Left colon (tissue), 2 donors: ENCODE data around the gene EIF4G1. TPM values are rescaled to one million over a fixed set of nuclear protein-coding genes. Genes with fewer than 3 reads are reported as not detected.
A peak's percentile ranks its signal among the peaks of the same experiment; 100 is the strongest.

ENCODE experiments used
- ATAC-seq: fragments of 200-7000 bp; cut with Tn5 transposase; one replicate; pipeline ENCODE4 v1.9.1; 2020; ENCODE audit warnings: mild to moderate bottlenecking, moderate library complexity
- DNase-seq, 2 donors: peaks; one replicate each; pipeline ENCODE4 v3.0.0-alpha.2; 2020
- intact Hi-C, 2 donors: fragments of 100-400 bp; cut with DNase I in 1 of 2; cut with micrococcal nuclease in 1 of 2; formaldehyde crosslinking; loops; one replicate each; pipeline versions ENCODE4 v1.11.2 to v1.14.0; 2022; cut with DNase I, micrococcal nuclease
- total RNA-seq, 2 donors: library from RNA; stranded (reverse); fragmentation: NEBNext Ultra II Directional; extraction: Animal tissue kit (Norgen Biotek cat#: 25700); gene quantifications; one replicate each; pipeline ENCODE4 v1.2.1, GENCODE V29; 2021
- donor health status: DM: no; HTN: no; CAD: no.
- donor health status: DM: yes; HTN: yes; CAD: no.

The EIF4G1 gene
- total RNA-seq, 2 donors from 2014 or later: 245 to 322 TPM

- intact Hi-C loops: no loop called here
- DNase-seq (no peak), ATAC-seq (no peak)
Measured at GRCh38 chr3:184300378-184300720, 14.1 kb upstream of the EIF4G1 start.

DNA sequence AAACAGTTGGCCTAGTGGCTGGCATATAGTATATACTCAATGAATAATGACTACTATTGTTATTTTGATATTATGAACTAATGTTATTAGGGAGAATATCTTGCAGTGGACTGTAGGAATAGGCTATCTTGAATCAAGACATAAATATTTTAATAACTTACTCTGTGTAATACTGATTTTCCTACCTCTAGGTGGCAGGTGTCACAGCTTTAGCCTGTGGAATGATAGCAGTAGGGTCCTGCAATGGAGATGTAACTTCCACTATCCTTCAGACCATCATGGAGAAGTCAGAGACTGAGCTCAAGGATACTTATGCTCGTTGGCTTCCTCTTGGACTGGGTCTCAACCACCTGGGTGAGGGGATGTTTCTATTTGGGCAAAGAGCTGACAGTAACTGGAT, 8.8 kb upstream of the EIF4G1 start:
- DNase-seq (no peak), ATAC-seq (peak; percentile 56)
- intact Hi-C loops: no loop called here

GRCh38 chr3:184306341-184306972, 7.9 kb upstream of the EIF4G1 start:
- intact Hi-C loops: no loop called here
- no peak for DNase-seq
- ATAC-seq: peak; percentile 93

- DNase-seq (no peak), ATAC-seq (no peak)
- intact Hi-C loops: no loop called here
Measured at GRCh38 chr3:184307915-184308314, 6.5 kb upstream of the EIF4G1 start.

DNA sequence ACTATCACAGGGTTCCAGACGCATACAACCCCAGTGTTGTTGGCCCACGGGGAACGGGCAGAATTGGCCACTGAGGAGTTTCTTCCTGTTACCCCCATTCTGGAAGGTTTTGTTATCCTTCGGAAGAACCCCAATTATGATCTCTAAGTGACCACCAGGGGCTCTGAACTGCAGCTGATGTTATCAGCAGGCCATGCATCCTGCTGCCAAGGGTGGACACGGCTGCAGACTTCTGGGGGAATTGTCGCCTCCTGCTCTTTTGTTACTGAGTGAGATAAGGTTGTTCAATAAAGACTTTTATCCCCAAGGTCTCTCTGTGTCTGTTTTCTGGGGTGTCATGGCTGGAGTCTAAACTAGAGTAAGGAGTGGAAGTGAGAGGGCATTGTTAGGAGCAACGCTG, 5.7 kb upstream of the EIF4G1 start:
- intact Hi-C loops: no loop called here
- DNase-seq (no peak), ATAC-seq (no peak)

GRCh38 chr3:184311633-184312032, 2.8 kb upstream of the EIF4G1 start:
- no peak for ATAC-seq
- no peak for DNase-seq
- intact Hi-C loops: no loop called here

DNA sequence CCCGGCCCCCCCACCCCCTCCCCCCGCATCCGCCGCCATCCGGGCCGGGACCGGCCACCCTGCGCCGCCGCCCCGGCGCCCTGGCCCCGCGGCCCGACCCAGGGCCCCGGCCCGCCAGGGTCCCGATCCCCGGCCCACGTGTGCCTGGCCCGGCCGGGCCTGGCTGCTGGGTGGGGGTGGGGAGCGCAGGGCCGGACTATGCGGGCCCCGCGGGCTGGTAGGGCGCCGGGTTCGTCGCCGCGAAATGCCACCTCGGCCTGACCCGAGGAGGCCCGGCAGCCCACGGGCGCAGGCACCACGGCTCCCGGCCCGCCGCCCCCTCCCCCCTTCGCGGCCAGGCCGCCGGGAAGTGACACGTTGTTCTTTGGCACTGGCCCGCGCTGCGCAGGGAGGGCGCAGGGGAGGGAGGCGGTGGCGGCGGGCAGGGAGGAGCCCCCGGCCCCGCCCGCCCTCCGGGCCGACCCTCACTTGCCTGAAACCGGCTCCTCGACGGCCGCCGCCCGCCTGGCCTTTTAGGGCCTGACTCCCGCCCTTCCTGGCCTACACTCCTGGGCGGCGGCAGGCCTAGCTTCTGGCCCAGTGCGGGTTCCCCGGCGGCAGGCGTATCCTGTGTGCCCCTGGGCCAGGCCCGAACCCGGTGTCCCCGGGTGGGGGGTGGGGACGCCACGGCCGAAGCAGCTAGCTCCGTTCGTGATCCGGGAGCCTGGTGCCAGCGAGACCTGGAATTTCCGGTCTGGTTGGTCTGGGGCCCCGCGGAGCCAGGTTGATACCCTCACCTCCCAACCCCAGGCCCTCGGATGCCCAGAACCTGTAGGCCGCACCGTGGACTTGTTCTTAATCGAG, 515 bp downstream of the EIF4G1 start:
- intact Hi-C loops: no loop called here
- peak; percentile 68 for ATAC-seq
- DNase-seq: peak; percentile 85 to 86

- DNase-seq (no peak), ATAC-seq (peak; percentile 5)
- intact Hi-C loops: no loop called here
Measured at GRCh38 chr3:184315543-184315867, 1.1 kb downstream of the EIF4G1 start.

DNA sequence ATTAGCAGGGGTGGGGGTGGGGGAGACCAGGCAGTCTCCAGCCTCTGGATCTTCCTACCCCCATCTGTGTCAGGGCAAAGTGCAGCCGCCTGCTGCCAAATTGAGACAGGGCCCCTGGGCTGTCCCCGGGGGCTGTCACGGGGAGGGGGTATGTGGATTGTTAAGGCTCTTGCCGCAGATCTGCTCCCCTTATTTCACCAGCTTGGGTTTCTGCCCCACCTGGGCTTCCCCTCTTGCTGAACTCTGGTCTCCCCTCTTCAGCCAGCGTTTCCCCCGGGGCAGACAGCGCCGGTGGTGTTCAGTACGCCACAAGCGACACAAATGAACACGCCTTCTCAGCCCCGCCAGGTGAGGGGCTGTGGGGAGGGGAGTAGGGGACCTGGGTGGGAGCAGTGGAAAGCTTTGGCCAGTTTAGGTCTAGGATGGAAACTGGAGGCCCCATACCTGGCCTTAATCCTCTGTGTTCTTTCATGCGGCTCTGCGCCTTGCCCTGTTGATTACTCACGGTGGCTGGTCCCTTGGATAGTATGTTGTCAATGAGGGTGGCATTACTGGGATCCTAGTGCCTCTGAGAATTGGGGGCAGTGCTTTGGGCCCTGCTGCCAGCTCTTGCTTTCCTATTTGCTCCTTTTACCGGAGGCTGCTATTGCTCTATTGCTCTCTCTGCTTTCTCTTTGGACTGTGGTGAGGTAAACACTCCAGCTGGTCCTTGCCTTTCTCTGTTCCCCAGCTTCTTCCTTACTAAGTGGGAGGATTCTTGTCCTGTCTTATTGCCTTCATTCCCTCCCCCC, 1.7 kb downstream of the EIF4G1 start:
- ATAC-seq (no peak), DNase-seq (peak; percentile 31 to 36)
- intact Hi-C loops: no loop called here

DNA sequence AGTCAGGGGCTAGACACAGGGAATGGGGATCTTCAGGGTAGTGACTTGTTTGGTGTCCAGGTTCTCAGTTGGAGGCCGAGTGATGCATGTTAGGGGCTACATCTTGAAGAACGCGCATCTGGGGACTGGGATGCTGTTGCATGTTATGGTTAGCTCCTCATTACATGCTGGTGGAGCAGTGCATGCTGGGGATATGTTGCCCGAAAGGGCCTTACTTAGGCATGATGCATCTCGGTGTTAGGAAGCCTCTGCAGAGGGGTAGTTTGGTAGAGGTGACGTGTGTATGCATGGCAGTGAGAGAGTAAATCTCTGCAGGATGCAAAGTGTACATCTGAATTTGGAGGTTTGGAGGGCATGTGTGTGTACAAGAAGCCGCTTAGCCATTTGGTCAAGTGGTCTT, 2.4 kb downstream of the EIF4G1 start:
- intact Hi-C loops: no loop called here
- no peak for DNase-seq
- ATAC-seq: no peak

DNA sequence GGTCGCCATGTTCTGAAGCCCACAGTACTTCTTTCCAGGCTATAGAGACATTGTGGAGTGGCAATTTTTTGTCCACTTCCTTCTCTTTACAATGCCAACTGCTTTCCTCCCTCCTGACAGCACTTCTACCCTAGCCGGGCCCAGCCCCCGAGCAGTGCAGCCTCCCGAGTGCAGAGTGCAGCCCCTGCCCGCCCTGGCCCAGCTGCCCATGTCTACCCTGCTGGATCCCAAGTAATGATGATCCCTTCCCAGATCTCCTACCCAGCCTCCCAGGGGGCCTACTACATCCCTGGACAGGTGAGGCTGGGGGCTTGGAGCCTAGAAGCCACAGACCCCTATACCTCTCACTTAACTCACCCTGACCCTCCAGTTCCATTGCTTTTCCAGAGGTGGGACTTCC, 2.8 kb downstream of the EIF4G1 start:
- DNase-seq (no peak), ATAC-seq (no peak)
- intact Hi-C loops: no loop called here

GRCh38 chr3:184320104-184320445, 5.7 kb downstream of the EIF4G1 start:
- DNase-seq (peak; percentile 94 to 97), ATAC-seq (peak; percentile 84)
- intact Hi-C loops: no loop called here

DNA sequence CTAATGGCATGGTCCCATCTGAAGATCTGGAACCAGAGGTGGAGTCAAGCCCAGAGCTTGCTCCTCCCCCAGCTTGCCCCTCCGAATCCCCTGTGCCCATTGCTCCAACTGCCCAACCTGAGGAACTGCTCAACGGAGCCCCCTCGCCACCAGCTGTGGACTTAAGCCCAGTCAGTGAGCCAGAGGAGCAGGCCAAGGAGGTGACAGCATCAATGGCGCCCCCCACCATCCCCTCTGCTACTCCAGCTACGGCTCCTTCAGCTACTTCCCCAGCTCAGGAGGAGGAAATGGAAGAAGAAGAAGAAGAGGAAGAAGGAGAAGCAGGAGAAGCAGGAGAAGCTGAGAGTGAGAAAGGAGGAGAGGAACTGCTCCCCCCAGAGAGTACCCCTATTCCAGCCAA, 7.3 kb downstream of the EIF4G1 start:
- no peak for DNase-seq
- ATAC-seq: no peak
- intact Hi-C loops: no loop called here

DNA sequence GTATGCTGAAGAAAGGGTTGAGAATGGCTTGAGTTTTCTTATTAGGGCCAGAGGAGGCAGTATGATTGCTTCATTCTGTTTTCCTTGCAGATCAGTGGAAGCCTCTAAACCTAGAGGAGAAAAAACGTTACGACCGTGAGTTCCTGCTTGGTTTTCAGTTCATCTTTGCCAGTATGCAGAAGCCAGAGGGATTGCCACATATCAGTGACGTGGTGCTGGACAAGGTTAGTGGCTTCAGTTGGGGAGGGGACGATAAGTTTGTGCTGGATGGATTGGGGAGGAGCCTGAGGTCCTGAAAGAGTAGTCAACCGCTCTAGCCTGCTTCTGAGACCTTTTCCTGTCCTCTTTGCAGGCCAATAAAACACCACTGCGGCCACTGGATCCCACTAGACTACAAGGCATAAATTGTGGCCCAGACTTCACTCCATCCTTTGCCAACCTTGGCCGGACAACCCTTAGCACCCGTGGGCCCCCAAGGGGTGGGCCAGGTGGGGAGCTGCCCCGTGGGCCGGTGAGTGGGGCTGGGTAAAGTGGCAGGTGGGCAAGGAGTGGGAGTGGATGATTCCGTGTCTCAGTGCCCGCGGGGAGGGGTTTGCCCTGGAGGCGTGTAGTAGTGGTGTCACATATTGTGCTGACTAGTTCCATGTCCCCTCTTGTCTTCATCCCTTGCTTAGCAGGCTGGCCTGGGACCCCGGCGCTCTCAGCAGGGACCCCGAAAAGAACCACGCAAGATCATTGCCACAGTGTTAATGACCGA, 8.5 kb downstream of the EIF4G1 start:
- no peak for ATAC-seq
- DNase-seq: no peak
- intact Hi-C loops: no loop called here

GRCh38 chr3:184323696-184324095, 9.3 kb downstream of the EIF4G1 start:
- ATAC-seq (no peak), DNase-seq (no peak)
- intact Hi-C loops: no loop called here

GRCh38 chr3:184325269-184325668, 10.9 kb downstream of the EIF4G1 start:
- no peak for ATAC-seq
- intact Hi-C loops: no loop called here
- DNase-seq: no peak

DNA sequence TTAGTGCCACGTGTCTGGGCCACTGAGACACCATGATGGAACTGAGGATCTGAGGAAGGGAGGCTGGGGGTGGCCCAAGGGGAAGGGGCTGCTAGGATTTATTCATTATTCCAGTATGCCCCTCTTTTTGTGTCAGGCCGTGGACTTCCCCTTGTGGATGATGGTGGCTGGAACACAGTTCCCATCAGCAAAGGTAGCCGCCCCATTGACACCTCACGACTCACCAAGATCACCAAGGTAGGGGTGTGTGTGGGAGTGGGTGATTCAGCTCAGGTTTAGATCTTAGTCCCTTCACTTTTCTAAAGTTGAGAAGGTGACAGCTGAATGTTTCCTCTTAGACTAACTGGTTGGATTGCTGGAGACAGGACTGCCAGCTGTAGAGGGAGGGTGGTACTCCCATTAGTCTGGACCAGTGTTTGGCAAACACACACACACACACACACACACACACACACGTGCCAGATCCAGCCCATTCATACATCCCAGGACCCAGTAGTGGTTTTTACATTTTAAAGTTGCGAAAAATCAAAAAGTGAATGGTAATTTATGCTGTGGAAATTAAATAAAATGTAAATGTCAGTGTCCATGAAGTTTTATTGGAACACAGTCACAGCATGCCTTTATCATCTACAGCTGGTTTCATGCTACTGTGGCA, 11.4 kb downstream of the EIF4G1 start:
- DNase-seq (no peak), ATAC-seq (no peak)
- intact Hi-C loops: no loop called here

GRCh38 chr3:184327171-184327570, 12.8 kb downstream of the EIF4G1 start:
- DNase-seq (no peak), ATAC-seq (no peak)
- intact Hi-C loops: no loop called here

DNA sequence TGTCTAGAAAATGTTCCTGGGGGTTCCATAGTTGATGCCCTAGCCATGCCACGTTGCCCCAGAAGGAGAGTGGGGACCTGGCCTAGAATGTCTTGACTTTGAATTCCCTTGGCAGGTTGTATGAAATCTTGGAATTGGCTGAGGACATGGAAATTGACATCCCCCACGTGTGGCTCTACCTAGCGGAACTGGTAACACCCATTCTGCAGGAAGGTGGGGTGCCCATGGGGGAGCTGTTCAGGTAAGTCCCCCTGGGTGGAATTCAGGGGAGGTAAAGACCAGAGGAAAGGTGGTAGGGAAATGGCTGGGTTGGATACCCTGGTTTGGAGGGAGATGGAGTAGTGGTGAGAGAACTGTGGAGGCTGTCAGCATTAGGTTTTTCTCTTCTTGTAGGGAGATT, 14.1 kb downstream of the EIF4G1 start:
- intact Hi-C loops: no loop called here
- ATAC-seq (no peak), DNase-seq (no peak)
